ENCODE data around the gene KIF1B. TPM values are rescaled to one million over a fixed set of nuclear protein-coding genes. Genes with fewer than 3 reads are reported as not detected.

The KIF1B gene
- 38.0 TPM for total RNA-seq
- long read RNA-seq, full-length matches to known transcripts: 5 of 27 reads
- long read RNA-seq, partial matches to known transcripts: 10 of 27 reads
- long read RNA-seq, other reads (novel, unspliced or antisense): 12 of 27 reads

GRCh38 chr1:10209905-10210810 is at the start of gene KIF1B:
Gene KIF1B (plus strand): TSS chr1:10210570. CDS start chr1:10232329, 21,759 bp downstream.
- Histone ChIP-seq H3K36me3 (no peaks in the 10 kb centered on the region), H3K27me3 (ENCODE audit: low read depth) (no peaks in the 10 kb centered on the region), H3K9me3 (no peaks in the 10 kb centered on the region), H3K4me3 (peak within 1 kb of the TSS; percentile 86), H3K27ac (peak within 1 kb of the TSS; percentile 98), H3K4me1 (peaks cover 41% of the 10 kb centered on the region)
- peak; percentile 98 for DNase-seq
- ATAC-seq: peak; percentile 98 to 99
- peak; percentile 97 for TF ChIP-seq CTCF (IDR thresholded peaks at IDR 0.05)
- intact Hi-C loops (cut with DNase I): no loop called here

GRCh38 chr1:10160907-10161490 is 49.4 kb upstream of the KIF1B start:
- H3K27ac ChIP-seq: no peak overlapping the region
- intact Hi-C loops (cut with DNase I): no loop called here
- no peaks in the 10 kb centered on the region for H3K4me1 ChIP-seq
- no peak for TF ChIP-seq CTCF (IDR thresholded peaks at IDR 0.05)
- H3K36me3 ChIP-seq: peaks cover 96% of the 10 kb centered on the region
- DNase-seq (no peak), ATAC-seq (no peak)
- H3K27me3 ChIP-seq (ENCODE audit: low read depth): no peaks in the 10 kb centered on the region
- H3K4me3 ChIP-seq: no peak overlapping the region
- no peaks in the 10 kb centered on the region for H3K9me3 ChIP-seq

GRCh38 chr1:10161541-10162290 is 48.7 kb upstream of the KIF1B start:
- Histone ChIP-seq H3K9me3 (no peaks in the 10 kb centered on the region), H3K4me1 (no peaks in the 10 kb centered on the region), H3K27ac (no peak overlapping the region), H3K4me3 (no peak overlapping the region), H3K36me3 (peaks cover 96% of the 10 kb centered on the region), H3K27me3 (ENCODE audit: low read depth) (no peaks in the 10 kb centered on the region)
- intact Hi-C loops (cut with DNase I): no loop called here
- ATAC-seq (no peak), DNase-seq (no peak)
- TF ChIP-seq CTCF (IDR thresholded peaks at IDR 0.05): no peak

GRCh38 chr1:10168912-10169514 is 41.4 kb upstream of the KIF1B start:
- no peak for ATAC-seq
- Histone ChIP-seq H3K4me3 (no peak overlapping the region), H3K27me3 (ENCODE audit: low read depth) (no peaks in the 10 kb centered on the region), H3K4me1 (no peaks in the 10 kb centered on the region), H3K27ac (no peak overlapping the region), H3K9me3 (no peaks in the 10 kb centered on the region), H3K36me3 (peaks cover 100% of the 10 kb centered on the region)
- no peak for DNase-seq
- intact Hi-C loops (cut with DNase I): no loop called here
- TF ChIP-seq CTCF (IDR thresholded peaks at IDR 0.05): no peak

- H3K9me3 ChIP-seq: no peaks in the 10 kb centered on the region
- H3K4me3 ChIP-seq: no peak overlapping the region
- DNase-seq: no peak
- intact Hi-C loops (cut with DNase I): no loop called here
- no peak for ATAC-seq
- H3K27me3 ChIP-seq (ENCODE audit: low read depth): no peaks in the 10 kb centered on the region
- no peak overlapping the region for H3K27ac ChIP-seq
- H3K4me1 ChIP-seq: no peaks in the 10 kb centered on the region
- peaks cover 96% of the 10 kb centered on the region for H3K36me3 ChIP-seq
- TF ChIP-seq CTCF (IDR thresholded peaks at IDR 0.05): no peak
Observed at GRCh38 chr1:10170239-10170574, 40.2 kb upstream of the KIF1B start.
